NCI-H1105 (cell line): ENCODE data around the gene SCN3A.

Experiments used
- DNase-seq: peaks from one replicate; lab custom pipeline; 2025; lab: John Stamatoyannopoulos, UW

SCN3A gene

GRCh38 chr2:165203689-165204559 lies at the start of gene SCN3A:
Gene SCN3A, minus strand, starts transcription at chr2:165204050. Its CDS starts 27,656 bp downstream, at chr2:165176394.
- DNase-seq = peak; percentile 53

DNA sequence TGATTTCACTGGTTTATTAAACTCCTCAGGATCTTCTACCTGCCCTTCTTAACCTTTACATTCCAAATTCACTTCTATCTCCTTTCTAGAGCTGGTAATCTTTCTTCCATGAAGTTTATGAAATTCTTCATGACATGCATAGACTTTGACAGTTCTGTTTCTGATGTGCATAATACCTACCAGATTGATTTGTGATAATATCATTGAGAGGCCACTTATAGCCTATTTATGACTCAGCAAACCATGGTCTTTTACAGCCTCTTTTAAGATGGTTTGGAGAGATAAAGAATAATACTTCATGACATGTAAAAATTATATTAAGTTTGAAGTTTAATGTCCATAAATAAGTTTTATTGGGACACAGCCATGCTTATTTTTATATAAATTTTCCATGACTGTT lies 49.3 kb upstream of the SCN3A start:
- DNase-seq = no peak

- peak; percentile 29 for DNase-seq
Measured at GRCh38 chr2:165251366-165251765, 47.5 kb upstream of the SCN3A start.

DNA sequence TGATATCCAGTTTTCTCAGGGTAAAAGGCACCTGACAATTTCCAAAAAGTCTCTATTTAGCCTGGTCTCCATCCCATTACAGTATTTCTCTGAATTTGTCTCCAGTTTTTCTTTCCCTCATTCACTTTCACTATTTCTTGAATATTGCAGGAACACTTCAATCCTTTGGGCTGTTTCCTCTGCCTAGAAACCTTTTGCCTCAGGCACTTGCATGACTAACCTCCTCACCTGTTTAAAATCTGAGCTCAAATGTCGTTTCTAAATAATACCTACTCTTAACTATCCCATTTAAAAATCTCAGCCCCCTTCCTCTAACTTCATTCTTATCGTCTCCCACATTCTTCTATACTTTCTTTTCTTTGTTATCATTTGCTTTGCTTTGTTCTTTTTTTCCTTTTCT lies 44.4 kb upstream of the SCN3A start:
- DNase-seq = no peak

DNA sequence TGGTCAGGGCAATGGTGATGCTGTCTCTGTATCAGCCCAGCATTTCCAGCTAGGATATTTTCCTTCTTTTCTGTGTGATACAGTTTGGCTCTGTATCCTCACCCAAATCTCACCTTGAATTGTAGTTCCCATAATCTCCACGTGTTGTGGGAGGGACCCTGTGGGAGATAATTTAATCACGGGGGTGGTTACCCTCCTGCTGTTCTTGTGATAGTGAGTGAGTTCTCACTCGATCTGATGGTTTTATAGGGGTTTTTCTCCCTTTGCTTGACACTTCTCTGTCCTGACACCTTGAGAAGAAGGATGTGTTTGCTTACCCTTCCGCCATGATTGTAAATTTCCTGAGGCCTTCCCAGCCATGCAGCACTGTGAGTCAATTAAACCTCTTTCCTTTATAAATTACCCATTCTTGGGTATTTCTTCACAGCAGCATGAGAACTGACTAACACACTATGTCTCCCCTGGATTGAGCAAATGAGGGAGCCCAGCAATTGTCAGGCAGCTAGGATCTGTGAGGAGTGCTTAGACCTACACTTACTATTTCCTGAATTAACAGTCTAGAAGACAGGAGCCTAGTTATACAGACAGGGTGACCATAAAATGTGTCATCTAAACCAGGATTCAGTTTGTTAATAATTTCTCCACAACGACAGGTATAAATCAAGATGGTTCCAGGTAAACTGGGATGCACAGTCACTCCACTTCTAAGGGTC lies 41.4 kb upstream of the SCN3A start:
- no peak for DNase-seq

DNA sequence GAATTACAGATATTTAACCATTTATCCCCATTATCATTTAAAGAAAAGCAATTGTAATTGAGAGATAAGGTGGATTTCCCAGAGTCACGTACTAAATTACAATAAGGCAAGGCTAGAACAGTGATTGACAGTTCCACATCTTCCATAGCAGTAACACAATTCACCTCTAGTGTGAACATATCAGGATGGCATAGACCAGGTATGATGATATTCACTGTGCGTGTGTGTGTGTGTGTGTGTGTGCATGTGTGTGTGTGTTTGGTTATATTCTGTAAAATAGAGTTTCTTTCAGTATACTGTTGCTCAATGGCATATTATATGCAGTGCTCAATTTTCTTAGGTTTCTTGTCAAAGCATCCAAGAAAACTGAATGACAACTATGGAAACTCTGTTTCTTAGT lies 37.1 kb upstream of the SCN3A start:
- DNase-seq = no peak

DNA sequence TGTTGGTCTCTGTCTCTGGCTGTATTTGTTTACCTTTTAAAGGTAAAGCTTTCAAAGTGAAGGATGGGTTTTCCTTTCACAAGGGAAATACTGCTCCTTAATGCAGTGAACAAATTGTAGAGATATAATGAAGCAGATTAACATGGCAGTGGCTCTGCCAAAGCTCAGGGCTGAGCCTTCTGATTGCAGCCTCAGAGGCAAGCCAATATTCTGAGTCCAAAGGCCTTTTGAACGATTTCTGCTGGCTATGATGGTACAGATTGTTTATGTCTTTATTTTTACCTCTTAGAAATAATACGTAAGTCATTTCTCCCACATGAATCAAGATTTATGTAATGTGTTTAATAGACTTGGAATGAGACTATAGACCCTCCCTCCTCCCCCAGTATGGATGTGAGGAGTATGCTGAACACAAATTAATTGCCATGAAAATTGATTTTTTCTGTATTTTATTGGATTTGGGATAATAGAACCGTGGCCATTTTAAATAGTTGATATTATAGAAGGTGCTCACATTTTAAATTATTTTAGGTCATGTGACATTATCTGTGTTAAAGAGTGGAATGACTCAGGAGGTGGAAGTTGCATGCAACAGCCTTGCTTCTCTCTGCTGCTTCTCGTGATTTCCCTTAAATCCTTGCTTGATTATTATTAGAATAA lies 36.1 kb upstream of the SCN3A start:
- peak; percentile 16 for DNase-seq

DNA sequence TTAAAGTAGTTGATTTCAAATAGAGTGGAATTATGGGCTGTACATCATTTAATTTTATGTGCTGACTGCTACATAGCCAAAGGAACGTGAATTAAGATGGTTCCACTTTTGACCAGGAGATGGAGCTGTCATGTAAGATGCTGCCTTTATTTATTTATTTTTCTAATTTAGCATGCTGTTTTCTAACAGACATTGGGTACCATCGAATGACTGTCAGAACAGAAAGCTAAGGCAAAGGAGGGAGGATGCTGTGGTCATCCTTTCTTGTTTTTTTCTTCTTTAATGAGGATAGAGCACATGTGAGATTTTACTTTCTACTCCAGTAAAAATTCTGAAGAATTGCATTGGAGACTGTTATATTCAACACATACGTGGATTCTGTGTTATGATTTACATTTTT lies 35.4 kb upstream of the SCN3A start, which contains the start of gene SCN2A:
Gene SCN2A, plus strand, starts transcription at position 185 of the 400 bp plus-strand sequence. CDS start 56,410 bp downstream, outside the sequence.
- DNase-seq = peak; percentile 59

- no peak for DNase-seq
Measured at GRCh38 chr2:165238295-165238694, 34.4 kb upstream of the SCN3A start.

- DNase-seq = no peak
Measured at GRCh38 chr2:165237056-165237455, 33.2 kb upstream of the SCN3A start.

GRCh38 chr2:165227571-165227970 lies 23.7 kb upstream of the SCN3A start:
- no peak for DNase-seq

GRCh38 chr2:165224941-165225340 lies 21.1 kb upstream of the SCN3A start:
- DNase-seq = no peak

DNA sequence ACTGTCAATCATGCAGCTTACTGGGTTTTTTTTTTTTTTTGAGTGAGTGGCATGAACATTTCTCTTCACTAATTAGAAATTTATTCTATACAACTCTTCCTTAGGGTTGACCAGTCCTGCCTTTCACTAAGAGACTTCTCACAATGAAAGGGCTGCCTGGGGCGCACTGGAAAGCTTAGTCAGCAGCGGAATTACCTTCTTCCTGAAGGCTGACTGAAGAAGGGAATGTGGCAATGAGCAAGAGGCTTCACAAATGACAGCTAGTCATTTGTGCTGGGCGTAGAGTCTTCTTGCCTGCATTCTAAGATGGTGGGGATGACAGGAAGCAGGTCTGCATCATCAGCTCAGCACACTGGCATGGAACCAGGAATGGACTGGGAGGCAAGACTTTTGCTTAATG lies 15.6 kb upstream of the SCN3A start:
- no peak for DNase-seq

DNA sequence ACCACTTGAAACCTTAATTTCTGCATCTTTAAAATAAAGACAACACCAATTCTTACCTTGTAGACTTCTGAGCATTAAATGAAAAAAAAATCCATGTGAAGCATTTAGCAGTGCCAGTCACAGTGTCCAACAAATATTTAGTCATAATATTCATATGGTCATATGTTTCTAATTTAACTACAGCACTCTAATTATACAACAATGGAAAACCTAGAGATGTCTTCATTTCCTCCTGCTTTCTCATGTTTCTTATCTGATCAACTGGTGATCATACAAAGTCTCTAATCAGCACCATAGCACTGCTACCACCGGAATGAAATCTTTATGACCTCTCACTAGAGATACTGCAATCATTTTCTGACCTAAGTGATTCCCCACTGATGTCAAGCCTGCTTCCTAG lies 10.2 kb upstream of the SCN3A start:
- DNase-seq = no peak

- no peak for DNase-seq
Measured at GRCh38 chr2:165208094-165208493, 4.2 kb upstream of the SCN3A start.

GRCh38 chr2:165205865-165206264 lies 2.0 kb upstream of the SCN3A start:
- DNase-seq = no peak

DNA sequence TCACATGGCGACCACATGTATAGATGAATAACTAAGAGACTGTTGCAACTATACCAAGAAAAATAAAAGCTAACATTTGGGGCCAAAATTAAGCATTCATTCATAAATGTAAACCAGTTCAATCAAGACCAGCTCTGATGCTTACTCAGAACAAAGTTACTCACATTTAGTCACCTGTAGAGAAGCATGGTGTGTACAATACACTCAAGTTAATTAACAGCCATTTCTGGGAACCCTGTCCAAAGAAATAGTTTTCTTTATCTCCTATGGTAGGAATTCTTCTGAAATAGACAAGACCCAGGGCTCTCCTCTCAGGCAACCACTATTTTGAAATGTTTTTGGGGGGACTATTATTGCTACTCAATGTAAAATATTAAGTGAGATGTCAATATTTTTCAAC lies 1.6 kb downstream of the SCN3A start:
- no peak for DNase-seq

- no peak for DNase-seq
Measured at GRCh38 chr2:165198181-165198580, 5.7 kb downstream of the SCN3A start.

DNA sequence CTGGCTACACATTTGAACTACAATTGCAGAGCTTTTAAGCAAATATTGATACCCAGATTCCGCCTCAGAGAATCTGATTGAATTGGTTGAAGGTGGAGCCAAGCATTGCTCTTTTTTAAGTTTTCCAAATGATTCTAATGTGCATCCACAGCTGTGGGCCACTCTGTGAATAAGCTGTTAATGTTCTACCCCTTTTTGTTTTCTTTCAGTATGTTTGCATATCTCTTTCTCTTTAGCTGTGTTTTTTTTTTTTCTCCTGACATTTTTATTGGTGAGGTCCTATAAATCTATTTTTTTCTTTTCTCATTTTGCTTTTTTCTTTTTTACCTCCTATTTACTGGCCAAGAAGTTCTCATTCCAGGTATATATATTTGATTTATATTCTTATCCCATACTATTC lies 6.5 kb downstream of the SCN3A start:
- DNase-seq = no peak

- no peak for DNase-seq
Measured at GRCh38 chr2:165196411-165196810, 7.4 kb downstream of the SCN3A start.

DNA sequence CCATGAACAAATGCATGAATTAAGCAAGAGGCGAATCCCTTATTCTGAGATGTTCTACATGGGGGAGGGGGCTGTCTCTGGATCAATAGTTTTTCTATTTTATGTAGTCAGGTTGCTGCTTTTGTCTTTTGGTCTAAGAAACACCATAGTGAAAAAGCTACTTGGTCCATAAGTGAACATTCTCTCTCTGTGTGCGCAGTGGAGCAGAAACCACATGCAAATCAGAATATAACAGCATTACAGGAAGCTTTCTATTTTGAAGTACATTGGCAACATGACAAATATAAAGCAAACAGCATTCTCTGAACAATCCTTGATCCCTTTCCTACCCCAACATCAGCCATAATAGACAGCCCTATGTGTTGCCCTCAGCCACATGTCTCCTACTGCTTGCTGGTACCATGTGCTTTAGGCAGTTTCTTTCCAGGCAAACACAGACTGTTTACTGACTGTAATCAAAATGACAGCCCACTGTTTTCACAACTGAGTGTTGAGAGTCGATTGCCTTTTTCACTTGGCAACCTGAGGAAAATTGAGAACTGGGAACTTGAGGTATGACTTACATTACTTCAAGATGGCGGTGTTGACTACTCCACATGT lies 10.6 kb downstream of the SCN3A start:
- peak; percentile 38 for DNase-seq

GRCh38 chr2:165192729-165193128 lies 11.1 kb downstream of the SCN3A start:
- DNase-seq = no peak
